ENCODE results near the gene PARP3. TPM values are rescaled to one million over a fixed set of nuclear protein-coding genes. Genes with fewer than 3 reads are reported as not detected.

PARP3 gene
- total and polyA plus RNA-seq, 2 of the 8 experiments (the other 6 are each of a cell fraction or from before 2014, with no cell fraction given), result 1.3 to 1.6 TPM

- TF ChIP-seq CHD7 (IDR thresholded peaks at IDR 0.05; ENCODE audit: insufficient replicate concordance, low read length) (no peak), CBX5 (IDR thresholded peaks at IDR 0.05; ENCODE audit: low read depth, low read length) (no peak), CHD1 (IDR thresholded peaks at IDR 0.05; ENCODE audit: low read depth, low read length) (no peak), JUN (IDR thresholded peaks at IDR 0.05; ENCODE audit: low read depth, low read length) (no peak), KDM5A (IDR thresholded peaks at IDR 0.05; ENCODE audit: low read length) (no peak), TAF7 (optimal IDR thresholded peaks at IDR 0.05; ENCODE audit: borderline replicate concordance, low read depth, low read length) (no peak), RNF2 (IDR thresholded peaks at IDR 0.05; ENCODE audit: borderline replicate concordance, low read depth, low read length, missing control alignments, poor library complexity, severe bottlenecking) (no peak)
- TF ChIP-seq, protein P1, sequence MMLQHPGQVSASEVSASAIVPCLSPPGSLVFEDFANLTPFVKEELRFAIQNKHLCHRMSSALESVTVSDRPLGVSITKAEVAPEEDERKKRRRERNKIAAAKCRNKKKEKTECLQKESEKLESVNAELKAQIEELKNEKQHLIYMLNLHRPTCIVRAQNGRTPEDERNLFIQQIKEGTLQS (IDR thresholded peaks at IDR 0.05; ENCODE audit: insufficient read depth, low read depth, low read length), result no peak
- TF ChIP-seq, protein P2, sequence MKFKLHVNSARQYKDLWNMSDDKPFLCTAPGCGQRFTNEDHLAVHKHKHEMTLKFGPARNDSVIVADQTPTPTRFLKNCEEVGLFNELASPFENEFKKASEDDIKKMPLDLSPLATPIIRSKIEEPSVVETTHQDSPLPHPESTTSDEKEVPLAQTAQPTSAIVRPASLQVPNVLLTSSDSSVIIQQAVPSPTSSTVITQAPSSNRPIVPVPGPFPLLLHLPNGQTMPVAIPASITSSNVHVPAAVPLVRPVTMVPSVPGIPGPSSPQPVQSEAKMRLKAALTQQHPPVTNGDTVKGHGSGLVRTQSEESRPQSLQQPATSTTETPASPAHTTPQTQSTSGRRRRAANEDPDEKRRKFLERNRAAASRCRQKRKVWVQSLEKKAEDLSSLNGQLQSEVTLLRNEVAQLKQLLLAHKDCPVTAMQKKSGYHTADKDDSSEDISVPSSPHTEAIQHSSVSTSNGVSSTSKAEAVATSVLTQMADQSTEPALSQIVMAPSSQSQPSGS (IDR thresholded peaks at IDR 0.05; ENCODE audit: low read length), result no peak
Measured at GRCh38 chr3:51954105-51954504, 11.9 kb downstream of the PARP3 start (continued).
